Hematopoietic multipotent progenitor cell treated with erythropoietin and hydrocortisone succinate and interleukin-3 and kit ligand, for 17 days (in vitro differentiated cells): ENCODE results near the gene RNF115.
"Not testable (repeated sequence)": the region's sequence is repeated elsewhere in the genome, so short reads cannot be mapped to it uniquely, and the experiment has no call there.

ENCODE experiments used
- DNase-seq: peaks from one replicate; pipeline ENCODE4 v3.0.0-alpha.2; 2015; ENCODE audit warnings: low spot score

RNF115 gene

DNA sequence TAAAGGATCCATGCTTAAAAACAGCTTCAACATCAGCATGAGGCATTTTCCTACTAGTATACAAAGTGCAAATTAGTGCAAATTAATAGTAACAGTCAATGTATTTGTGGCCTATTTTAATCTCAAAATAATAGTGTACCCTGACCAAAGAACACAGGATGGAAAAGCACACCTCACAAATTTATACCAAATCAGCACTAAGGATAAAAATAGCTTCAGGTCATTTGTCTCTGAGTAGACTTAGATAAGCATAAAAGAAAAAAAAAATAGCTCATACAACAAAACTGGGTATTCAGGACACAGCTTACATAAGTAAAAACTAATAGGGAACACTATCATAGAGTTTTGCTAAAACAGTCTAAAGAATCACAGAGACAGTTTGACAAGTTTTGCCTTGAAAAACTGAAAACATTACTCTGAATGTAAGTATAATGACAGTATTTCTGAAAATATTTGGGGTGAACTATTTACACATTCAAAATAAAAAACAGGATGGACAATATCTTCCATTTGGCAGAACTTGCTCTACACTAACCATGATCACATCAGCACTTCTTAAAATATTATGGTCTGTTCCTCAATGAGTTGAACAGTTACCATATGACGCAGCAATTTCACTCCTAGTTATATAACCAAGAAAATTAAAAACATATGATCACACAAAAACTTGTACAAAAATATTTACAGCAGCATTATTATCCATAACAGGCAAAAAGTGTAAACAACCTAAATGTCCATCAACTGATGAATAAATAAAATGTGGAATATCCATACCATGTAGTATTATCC lies 46.3 kb downstream of the RNF115 start:
- DNase-seq = peak; percentile 25

DNA sequence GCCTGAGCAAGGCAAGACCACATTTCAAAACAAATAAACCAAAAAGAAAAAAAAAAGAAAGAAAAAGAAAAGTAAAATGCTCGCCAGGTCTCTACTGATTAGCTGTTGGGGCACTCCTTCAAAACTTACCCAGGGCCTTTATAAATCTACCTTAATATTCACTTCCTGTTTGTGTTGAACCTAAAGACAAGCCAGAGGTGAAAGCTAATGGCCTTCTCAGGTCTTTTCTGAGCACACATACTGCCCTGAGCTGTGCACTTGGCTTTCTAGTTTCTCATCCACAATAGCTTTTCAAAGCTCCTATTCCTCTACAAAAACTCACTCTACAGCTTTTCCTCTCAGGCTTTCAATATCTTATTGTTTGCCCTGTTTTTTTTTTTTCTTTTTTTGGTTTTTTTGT lies 50.5 kb downstream of the RNF115 start:
- DNase-seq = no peak

GRCh38 chr1:145771056-145771455 lies 52.8 kb downstream of the RNF115 start:
- no peak for DNase-seq

- not testable (repeated sequence) for DNase-seq
Measured at GRCh38 chr1:145768004-145768403, 55.9 kb downstream of the RNF115 start.

GRCh38 chr1:145766926-145767325 lies 57.0 kb downstream of the RNF115 start:
- not testable (repeated sequence) for DNase-seq

DNA sequence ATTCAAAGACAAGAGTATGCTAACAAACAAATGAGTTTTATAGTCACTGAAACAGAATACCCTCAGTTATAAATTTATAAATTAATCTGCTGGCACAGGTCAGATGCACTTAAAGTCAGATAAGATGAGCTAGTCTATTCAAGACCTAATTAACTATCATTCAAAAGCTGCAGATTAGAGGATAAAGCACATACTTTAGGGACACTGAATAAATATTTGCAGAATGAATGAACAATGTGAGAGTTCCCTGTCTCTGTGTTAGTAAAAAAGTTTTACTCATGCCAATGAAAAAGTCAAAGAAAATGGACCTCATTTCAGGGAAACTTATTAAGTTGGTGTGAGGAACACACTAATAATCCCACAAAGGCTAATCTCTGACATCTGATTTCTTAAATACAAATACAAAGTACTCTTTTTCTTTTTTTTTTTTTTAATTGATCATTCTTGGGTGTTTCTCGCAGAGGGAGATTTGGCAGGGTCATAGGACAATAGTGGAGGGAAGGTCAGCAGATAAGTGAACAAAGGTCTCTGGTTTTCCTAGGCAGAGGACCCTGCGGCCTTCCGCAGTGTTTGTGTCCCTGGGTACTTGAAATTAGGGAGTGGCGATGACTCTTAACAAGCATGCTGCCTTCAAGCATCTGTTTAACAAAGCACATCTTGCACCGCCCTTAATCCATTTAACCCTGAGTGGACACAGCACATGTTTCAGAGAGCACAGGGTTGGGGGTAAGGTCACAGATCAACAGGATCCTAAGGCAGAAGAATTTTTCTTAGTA lies 58.1 kb downstream of the RNF115 start:
- DNase-seq = not testable (repeated sequence)

DNA sequence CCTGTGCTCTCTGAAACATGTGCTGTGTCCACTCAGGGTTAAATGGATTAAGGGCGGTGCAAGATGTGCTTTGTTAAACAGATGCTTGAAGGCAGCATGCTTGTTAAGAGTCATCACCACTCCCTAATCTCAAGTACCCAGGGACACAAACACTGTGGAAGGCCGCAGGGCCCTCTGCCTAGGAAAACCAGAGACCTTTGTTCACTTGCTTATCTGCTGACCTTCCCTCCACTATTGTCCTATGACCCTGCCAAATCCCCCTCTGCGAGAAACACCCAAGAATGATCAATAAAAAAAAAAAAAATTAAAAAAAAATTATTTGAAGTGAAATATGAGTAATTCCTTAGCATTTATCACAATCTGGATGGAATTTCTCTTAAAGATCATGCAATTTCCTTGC lies 58.8 kb downstream of the RNF115 start:
- DNase-seq = not testable (repeated sequence)

DNA sequence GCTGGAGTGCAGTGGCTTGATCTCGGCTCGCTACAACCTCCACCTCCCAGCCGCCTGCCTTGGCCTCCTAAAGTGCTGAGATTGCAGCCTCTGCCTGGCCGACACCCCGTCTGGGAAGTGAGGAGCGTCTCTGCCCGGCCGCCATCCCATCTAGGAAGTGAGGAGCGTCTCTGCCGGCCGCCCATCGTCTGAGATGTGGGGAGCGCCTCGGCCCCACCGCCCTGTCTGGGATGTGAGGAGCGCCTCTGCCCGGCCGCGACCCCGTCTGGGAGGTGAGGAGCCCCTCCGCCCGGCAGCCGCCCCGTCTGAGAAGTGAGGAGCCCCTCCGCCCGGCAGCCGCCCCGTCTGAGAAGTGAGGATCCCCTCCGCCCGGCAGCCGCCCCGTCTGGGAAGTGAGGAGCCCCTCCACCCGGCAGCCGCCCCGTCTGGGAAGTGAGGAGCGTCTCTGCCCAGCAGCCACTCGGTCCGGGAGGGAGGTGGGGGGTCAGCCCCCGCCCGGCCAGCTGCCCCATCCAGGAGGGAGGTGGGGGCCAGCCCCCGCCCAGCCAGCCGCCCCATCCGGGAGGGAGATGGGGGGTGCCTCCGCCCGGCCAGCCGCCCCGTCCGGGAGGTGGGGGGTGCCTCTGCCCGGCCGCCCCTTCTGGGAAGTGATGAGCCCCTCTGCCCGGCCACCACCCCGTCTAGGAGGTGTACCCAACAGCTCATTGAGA lies 59.5 kb downstream of the RNF115 start:
- DNase-seq = not testable (repeated sequence)

DNA sequence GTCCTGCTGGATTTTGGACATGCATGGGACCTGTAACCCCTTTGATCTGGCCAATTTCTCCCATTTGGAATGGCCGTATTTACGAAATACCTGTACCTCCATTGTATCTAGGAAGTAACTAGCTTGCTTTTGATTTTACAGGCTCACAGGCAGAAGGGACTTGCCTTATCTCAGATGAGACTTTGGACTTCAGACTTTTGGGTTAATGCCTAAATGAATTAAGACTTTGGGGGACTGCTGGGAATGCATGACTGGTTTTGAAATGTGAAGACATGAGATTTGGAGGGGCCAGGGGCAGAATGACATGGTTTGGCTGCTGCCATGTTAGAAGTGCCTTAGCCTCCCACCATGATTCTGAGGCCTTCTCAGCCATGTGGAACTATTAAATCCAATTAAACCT lies 61.9 kb downstream of the RNF115 start:
- DNase-seq = not testable (repeated sequence)

DNA sequence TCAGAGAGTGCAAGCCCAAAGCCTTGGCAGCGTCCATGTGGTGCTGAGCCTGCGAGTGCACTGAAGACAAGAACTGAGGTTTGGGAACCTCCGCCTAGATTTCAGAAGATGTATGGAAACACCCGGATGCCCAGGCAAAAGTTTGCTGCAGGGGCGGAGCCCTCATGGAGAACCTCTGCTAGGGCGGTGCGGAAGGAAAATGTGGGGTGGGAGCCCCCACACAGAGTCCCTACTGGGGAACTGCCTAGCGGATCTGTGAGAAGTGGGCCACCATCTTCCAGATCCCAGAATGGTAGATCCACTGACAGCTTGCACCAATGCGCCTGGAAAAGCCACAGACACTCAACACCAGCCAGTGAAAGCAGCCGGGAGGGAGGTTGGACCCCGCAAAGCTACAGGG lies 62.4 kb downstream of the RNF115 start:
- DNase-seq = not testable (repeated sequence)

DNA sequence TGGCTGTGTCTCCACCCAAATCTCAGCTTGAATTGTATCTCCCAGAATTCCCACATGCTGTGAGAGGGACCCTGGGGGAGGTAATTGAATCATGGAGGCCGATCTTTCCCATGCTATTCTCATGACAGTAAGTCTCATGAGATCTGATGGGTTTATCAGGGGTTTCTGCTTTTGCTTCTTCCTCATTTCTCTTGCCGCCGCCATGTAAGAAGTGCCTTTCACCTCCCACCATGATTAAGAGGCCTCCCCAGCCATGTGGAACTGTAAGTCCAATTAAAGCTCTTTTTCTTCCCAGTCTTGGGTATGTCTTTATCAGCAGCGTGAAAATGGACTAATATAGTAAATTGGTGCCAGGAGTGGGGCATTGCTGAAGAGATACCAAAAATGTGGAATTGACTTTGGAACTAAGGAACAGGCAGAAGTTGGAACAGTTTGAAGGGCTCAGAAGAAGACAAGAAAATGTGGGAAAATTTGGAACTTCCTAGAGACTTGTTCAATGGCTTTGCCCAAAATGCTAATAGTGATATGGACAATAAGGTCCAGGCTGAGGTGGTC lies 63.4 kb downstream of the RNF115 start:
- not testable (repeated sequence) for DNase-seq

DNA sequence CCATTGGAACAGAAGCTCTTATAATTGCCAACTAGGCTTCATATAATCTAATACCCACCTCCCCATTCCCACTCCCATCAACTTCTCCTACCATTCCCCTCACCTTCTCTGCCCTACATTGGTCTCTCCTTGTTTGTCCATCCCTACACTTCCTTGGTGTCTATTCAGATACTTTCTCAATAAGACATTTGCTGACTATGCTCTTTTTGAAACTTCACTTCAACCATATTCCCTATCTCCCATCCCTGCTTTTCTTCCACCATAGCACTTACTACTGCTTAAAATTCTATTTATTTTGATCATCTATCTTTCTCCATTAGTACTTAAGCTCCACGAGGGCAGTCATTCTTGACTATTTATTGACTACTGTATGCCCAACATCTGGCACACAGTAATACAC lies 64.2 kb downstream of the RNF115 start:
- no peak for DNase-seq

DNA sequence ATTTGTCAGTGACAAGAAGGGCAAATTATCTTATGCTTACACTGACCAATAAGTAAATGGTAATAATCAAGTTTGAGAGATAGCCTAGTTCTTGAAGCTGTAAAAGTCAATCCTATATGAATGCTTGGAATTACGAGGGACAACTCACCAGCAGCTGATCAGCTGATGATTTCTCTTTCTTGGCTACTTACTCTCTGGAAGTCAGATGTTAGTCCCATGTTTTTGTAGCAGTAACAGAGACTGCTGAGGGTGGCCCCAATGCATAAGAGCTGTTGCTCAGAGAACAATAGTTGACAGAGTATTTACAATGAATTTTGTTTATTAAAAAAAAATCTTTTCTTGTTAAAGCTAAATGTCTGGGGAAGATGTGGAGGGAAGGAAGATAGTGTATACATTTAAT lies 65.3 kb downstream of the RNF115 start:
- DNase-seq = no peak

DNA sequence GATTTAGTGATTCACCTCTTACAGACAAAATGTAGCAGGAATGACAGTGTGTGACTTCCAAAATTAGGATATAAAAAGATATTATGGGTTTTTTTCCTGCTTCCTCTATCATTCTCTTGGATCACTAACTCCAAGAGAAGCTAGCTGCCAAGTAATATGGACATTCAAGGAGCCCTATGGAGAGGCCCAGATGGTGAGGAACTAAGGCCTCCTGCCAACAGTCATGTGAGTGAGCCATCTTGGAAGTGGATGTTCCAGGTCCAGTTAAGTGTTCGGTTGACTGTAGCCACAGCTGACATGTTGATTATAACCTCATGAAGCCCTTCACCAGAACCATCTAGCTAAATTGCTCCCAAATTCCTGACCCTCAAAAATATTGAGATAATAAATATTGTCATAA lies 65.8 kb downstream of the RNF115 start:
- no peak for DNase-seq

- DNase-seq = no peak
Measured at GRCh38 chr1:145757420-145757819, 66.5 kb downstream of the RNF115 start.

- DNase-seq = no peak
Measured at GRCh38 chr1:145751491-145752037, 72.3 kb downstream of the RNF115 start.

DNA sequence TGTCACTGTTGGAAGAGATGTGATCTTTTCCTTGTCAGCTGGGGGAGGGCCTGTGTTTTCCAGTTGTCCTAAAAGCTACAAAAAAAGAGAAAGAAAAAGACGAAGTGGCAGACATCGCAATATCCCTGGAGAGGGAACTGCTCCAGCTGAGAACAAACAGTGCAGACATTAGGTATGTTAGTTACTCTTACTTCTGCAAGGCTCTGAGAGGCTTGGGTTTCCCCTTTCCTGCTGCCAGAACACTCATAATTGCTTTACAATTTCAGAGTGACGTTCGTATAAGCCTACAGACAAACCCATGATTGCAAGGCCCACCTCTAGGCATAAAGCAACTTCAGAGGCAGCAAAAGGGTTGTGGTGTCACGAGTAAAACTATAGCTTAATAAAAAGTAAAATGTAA lies 73.5 kb downstream of the RNF115 start:
- no peak for DNase-seq

DNA sequence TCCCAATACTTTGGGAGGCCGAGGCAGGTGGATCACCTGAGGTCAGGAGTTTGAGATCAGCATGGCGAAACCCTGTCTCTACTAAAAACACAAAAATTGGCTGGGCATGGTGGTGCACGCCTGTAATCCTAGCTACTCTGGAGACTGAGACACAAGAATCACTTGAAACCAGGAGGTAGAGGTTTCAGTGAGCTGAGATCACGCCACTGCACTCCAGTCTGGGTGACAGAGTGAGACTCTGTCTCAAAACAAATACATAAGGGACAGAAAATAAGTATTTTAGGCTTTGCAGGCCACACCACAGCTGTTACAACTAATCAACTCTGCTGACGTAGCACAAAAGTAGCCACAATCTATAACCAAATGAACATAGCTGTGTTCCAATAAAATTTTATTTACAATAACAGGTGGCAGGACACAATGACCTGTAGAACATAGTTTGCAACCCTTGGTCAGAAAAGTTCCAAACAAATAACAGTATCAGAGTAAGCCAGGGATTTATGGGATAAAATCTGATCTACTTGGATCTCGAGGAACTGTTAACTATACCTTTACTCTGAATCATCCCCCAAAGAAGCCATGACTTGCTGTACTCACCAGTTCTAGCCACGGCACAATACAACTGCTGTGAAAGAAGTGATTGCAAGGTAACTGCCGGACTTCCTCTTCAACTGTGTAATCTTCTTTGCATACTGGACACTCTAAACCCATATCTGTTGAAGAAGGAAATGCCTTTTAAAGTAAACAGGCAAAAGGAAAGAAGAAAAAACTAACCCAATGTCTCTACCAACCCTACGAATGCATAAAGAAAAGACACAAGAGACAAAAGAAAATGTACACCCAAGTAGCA lies 76.3 kb downstream of the RNF115 start:
- DNase-seq = no peak

DNA sequence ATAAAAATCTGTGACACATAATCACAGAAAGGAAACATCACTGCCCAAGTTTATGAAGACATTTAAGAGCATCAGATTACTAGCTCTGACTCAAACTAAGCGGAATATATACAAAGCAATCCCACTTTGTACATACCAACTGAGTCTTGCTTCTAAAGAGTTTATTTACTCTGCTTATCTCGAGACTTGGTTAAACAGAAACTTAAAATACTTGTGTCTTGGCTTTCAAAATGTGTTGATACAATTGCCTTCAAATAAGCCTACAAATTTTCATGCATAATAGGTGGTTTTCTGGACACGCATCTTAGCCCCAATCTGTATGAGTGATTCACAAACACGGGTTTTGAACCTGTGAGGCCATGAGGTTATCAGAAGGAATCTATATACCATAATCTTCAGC lies 83.6 kb downstream of the RNF115 start:
- DNase-seq = no peak

- no peak for DNase-seq
Measured at GRCh38 chr1:145736191-145736590, 87.7 kb downstream of the RNF115 start.

GRCh38 chr1:145730900-145731299 lies 93.0 kb downstream of the RNF115 start:
- no peak for DNase-seq
